HPDE6-E6E7 (cell line): ENCODE results near the gene TSEN15.
"Not testable (repeated sequence)": the region's sequence is repeated elsewhere in the genome, so short reads cannot be mapped to it uniquely, and the experiment has no call there.

Source experiments
- DNase-seq: peaks from one replicate; pipeline ENCODE4 v3.0.0; 2011; ENCODE audit warnings: missing footprints; ENCODE audit errors: extremely low spot score

The TSEN15 gene

DNA sequence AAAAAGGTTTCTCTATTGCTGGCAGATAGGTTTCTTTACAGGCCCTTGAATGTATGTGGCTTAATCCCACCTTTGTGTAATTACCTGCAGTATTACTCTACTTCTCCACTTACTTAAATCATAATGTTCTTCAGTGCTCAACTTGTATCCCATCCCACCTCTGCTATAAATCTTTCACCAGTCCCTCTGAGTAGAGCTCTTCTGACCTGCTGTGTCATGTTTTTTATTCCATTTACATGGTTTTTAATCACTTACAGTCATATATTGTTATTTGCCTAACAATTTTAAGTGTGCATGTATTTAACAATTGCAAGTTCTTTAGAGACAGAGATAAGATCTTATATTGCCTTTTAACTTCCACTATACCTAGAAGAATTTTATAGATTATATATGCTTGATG lies 2.4 kb downstream of the TSEN15 start:
- no peak for DNase-seq

DNA sequence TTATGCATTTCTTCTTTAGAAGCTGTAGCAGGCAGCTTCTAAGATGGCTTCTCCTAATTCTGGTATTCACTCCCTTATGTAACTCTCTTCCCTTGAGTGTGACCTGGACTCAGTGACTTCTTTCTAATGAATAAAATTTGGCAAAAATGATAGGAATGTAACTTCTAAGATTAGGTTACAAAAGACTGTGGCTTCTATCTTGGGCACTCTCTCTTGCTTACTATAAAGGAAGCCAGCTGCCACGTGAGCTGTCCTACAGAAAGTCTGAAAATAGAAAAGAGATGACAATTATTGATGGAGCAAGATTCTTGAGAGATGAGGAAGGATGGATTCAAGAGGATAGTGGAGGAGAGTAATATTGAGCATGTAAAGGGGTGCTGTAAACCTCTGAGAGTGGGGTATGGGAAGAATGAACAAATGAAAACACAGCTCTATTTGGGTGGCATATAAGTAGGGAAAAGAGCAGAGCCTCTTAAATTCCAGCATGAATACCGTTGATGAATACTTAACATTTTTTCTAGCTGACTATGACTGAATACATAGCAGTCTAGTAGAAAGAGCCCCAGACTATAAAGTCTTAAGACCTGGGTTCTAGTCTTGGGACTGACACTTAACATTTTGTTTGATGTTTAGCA lies 5.5 kb downstream of the TSEN15 start:
- DNase-seq, result no peak

DNA sequence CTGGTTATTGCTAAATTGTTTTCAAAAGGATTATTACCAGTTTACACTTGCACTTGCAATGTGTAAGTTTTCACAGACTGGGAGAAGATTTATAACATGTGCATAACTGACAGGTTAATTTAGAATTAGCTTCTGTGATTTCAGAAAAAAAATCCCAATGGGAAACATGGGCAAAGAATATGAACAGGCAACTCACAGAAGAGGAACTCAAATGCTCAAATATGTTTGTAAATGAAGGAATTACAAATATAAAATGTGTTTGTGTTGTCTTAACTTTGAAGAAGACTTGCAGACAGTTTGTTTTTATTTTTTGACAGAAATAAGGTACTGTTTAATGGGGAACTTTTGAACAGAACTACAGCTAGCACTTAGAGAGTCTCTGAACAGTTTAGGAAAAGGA lies 8.4 kb downstream of the TSEN15 start:
- no peak for DNase-seq

DNA sequence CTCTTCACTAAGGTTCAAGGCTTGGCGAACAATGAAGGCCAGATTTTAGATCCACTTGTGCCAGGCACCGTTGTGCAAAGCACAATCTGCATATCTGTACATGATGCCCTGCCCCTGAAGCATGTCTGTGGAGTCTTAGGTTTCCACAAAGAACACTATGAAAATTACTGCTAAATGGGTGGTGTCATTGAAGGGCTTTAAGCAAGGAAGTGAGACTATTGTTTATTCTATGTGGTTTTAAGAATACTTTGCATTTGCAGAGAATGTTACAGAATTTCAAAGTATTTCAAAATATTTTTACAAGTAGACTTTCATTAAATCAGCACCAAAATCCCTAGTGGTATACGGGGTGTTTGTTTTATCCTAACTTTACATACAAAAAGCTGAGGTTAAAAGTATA lies 8.8 kb downstream of the TSEN15 start:
- no peak for DNase-seq

DNA sequence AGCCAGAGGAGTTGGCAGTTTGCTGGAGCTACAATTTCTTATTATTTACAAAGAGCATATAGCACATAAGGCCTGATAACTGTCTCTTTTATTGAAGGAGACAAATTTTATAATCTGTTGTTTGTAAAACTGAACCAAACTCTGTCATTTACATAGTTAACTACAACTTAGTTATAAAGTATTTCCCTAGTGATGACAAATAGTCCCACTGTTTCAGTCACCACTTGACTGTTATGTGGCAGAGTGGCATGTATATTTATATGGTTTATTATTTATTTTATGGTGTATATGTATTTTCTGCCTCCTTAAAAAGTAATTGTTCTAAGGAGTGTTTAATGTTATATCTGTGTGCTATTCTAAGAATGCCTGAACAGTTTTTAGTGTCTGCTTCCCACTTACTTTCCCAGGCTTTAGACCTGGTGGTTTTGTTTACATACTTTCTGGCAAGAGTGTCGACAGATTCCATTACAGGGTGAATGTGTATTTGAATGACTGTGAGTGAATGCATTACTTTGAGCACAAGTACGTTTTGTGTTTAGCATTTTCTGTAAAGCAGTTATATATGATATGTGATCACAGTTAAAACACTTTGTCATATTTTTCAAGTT lies 10.0 kb downstream of the TSEN15 start:
- no peak for DNase-seq

DNA sequence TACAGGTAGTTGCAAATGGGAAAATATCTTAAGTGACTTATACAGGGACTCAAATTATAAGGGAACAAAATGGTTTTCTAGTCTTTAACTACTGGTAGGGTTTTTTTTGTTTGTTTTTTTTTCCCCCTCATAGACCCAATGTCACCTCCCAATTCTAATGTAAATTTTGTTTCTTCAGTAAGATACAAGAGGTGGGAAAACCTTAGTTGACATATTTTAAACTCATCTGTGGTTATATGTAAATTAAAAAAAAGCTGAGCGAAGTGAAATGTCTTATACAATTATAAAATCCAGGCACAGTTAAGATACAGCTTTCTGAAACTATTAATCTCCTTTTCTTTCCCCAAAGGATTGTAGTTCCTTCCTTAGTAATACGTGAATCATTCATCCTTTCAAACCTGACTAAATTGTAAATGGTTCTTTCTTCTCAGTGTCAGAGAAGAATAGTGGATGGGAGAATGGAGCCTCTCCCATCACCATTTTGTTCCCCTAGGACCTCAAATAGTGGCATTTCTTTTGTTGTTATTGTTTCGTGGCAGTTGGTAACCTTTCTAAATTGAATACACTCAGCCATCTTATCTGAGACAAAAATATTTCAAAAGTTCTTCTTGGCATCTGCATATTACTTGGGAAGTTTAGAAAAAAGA lies 11.2 kb downstream of the TSEN15 start:
- no peak for DNase-seq

DNA sequence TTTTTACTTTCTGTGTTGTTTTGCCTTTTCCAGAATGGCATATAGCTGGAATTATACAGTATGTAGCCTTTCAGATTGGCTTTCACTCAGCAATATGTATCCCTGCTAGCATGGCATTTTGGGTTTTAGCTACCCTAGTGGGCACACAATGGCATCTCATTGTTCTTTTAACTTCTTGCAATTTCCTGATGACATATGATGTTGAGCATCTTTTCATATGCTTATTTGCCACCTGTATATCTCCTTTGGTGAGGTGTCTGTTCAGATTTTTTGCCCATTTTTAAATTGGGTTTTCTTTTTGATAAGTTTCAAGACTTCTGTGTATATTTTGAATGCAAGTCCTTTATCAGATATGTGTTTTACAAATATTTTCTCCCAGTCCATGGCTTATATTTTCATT lies 14.0 kb downstream of the TSEN15 start:
- no peak for DNase-seq

DNA sequence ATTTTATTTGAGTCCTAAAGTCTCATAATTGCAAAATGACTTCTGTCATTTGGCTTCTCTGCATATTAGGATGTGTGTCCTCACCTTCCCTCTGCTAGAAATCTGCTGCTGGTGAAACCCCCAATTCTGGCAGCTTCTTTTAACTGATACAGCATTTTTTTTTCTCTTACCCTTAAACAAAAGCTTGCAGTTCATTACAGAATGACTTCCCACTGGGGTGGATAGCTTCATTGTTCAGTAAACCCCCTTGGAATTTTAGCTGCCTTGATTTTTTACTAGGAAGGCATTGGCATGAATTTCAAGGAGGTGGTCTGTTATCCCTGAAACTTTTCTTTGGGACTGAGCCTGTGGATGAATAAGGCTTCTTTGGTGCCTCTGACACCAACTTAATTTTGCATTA lies 16.8 kb downstream of the TSEN15 start:
- no peak for DNase-seq

DNA sequence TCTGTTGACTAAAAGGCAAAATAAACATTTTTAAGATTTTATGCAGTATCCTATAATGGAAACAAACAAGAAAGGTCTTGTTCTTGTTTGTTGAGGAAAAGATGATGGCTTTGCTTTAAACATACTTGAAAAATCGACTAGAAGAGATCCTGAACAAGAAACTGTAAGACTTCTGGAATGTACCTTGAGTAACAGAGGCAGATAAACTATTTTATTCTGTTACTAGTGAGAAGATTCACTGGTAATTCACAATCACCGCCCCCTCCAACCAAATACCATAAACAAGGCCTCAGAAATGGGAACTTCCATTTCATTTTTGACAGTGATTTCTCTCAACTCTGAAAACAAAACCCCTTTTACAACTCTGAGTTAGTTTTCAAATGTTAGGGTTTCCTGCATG lies 18.1 kb downstream of the TSEN15 start:
- DNase-seq, result no peak

DNA sequence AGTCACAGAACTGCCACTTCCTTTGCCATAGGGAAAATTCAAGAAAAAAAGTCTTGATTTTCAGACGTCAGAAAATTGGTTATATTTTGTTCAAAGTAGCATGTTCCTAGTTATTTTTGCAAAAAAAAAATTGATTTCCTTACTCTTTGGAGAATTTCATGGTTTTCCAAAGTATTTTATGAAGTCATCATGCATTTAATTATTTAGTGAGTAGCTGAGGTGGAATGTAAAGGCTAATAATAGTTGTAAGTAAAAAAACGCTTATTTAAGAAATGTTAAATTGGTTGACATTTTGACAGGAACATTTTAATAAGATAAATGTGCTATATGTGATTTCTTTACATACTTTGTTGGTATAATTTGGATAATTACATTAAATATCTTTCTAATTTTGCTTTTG lies 20.8 kb downstream of the TSEN15 start:
- no peak for DNase-seq

DNA sequence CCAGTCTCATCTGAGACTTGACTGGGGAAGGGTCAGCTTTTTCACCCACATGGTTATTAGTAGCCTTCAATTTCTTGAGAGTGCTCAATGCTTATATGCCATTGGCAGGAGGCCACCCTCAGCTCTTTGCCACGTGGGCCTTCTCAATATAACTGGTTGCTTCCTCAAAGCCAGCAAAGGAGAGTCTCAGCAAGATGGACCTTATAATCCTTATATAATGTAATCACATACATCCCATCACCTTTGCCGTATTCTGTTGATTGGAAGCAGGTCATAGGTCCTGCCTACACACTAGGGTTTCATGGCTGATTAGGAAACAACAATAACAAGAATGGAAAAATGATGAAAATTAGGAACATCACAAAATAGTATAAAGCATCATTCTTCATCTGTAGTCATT lies 22.9 kb downstream of the TSEN15 start:
- DNase-seq, result no peak

DNA sequence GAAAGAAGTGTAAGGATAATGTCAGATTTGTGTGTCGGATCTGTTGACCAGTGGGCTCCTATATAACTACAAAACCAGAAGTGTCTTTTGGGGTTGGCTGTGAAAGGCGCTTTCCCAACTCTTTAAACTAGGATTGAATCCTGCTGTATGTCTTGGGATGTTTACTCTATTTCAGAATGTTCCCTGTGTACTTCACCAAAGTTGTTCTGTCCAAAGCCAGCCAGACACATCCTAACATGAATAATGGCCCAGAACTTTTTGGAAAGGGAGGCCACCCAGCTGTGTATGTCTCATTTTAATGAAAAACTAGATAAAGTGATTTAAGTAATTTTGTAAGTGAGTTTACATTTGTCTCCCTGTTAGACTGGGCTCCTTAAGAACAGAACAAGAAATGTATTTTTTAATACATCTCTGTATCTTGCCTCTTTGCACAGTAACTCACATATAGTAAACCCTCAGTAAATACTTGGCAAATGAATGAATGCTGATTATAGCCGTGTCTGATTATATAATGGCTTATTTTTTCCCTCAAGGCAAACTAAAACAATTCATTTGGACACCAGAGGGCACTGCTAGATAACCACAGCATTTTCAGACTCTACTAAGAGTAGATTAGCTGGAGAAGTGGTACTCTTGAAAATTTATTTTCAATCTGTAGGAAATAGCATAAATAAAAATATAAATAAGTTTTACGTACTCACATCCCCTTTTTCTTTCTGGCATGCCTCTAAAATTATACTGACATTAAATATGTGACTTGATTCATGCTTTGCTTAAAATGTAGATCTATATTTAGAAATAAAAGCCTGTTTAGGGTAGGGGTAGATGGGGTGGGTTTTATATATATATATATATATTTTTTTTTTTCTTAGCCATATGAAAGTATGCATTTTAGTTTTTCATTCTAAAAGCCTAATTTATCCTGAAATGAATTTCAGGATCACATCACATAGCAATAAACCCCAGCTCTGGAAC lies 23.8 kb downstream of the TSEN15 start:
- peak; percentile 21 for DNase-seq

DNA sequence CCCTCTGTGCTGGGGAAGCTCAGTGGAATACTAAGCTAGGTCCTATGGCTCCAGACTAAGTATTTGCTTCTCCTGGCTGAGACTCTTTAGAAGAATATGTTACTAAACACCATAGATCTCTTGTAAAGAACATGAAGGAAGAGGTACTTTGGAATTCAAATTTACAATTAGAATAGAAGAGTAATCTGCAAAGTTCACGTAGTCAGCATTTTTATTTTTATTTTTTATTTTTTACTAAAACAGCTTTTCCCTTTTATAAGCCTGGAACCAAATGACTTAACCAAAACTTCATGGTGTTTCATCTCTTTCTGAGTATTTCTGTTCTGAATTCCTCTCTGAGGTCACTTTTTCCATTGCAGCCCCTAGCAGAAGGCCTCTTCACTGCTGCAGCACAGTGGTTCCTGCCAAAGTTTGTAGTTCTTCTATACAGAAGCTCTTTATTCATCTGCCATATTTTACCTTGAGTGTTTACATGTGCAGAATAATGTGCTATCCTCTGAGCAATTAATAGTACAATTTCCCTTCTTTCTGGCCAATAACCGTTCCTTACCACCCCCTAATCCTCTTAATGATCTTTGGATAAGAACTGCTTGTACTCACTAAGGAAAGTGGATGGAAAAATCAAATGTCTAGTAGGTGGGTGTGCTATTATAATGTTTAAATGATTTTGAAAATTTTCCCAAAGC lies 27.2 kb downstream of the TSEN15 start:
- DNase-seq, result no peak

DNA sequence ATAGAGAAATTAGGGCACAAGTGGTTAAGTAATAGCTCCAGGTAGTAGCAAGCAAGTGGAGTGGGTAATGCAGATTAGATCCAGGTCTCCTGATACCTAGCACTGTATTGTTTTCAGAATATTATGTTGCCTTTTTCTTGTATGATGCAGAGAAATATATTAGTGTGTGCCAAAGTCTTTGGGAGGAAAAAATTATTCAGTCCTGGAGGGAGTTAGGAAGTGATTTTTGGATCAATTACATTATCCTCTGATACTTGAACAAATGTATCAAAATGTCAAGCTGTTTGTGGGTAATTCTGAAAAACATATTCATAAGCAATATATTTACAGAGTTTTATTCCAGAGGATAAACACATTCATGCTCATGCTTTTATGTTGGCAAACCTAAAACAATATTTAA lies 28.8 kb downstream of the TSEN15 start:
- DNase-seq, result no peak

DNA sequence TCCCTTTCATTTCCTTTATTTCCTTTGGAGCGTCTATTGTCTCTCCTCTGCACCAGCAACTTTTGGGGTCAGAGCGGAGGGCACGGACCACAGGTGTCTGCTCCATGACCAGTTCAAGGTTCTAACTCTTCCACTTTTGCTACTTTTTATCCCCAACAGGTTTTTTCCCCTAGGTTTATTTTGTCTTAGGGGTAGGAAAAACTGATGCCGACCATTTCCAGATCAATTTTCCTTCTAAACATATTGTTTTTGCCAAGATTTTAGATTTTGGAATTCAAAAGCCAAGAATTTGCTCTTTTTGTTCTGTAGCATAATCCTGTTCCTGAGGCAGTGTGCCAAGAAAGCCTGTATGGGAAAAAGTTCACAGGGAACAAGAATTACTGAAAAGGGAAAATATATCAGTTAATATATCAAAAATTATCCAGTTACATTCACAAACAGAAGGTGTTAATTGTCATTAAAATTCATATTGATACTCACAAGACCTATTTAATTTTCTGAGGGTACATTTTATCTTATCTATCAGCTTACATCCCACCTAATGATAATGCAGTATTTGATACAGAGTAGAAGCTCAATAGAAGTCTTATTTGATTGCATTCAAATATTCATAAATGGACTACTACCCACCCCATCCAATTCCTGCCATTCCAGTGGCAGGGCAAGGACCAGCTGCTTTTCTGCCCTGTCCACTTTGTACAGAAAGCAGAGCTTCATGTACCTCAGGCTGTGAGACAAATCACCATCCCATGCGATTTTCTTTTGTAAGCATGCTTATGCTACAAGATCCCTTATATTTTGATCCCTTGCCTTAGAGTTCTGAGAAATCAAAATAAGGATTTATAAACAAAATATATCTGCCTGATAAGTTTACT lies 31.2 kb downstream of the TSEN15 start:
- DNase-seq, result no peak

DNA sequence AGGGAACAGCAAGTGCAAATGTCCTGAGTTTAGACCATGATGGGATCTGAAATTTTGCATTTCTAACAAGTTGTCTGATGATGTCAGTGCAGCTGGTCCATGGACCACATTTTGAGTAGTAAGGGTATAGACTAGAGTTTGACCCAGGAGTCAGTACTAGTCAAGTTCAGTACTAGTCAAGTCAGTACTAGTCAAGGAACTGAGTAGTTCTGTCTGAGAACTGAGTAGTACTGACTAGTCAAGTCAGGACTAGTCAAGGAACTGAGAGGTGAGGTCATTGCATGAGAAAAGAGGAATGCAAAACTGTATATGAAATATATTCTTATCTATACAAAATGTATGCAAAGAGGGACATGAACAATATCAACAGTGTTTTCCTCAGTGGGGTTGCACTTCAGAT lies 34.1 kb downstream of the TSEN15 start:
- no peak for DNase-seq

DNA sequence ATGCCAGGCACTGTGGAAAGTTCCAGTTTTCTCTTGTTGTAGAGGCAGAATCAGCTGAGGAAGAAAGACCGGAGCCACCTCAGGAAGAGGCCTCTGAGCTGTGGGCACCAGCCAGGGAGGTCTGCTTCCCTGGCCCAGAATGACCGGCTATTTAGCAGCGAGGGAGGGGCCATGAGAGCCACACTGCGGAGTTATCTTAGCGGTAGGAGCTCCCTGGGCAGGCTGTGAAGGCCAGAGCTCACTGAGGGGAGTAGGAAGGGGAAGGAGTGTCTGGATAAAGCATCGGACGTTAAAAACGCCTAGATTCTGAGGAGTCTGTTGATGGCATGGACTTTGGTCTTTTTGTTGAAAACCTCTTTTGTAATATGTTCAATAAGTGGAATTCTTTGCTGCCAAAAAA lies 36.5 kb downstream of the TSEN15 start:
- DNase-seq, result no peak

DNA sequence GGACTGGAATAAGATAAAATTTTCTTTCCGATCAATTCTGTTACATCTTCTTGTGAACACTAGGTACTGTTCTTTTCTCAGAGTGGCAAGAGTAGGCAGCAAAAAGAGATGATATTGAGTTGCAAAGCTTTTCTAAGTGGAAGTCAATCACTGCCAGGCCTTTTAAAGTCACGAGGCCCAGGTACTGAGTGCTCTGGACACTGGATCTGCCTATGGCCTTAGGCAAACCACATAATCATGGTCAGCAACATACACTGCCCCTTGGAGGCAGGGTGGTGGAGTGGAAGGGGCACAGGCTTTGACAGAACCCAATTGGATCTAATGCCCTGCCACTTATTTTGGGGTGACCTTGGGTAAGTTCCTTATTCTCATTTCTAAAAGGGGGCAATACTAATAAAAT lies 41.5 kb downstream of the TSEN15 start:
- no peak for DNase-seq

DNA sequence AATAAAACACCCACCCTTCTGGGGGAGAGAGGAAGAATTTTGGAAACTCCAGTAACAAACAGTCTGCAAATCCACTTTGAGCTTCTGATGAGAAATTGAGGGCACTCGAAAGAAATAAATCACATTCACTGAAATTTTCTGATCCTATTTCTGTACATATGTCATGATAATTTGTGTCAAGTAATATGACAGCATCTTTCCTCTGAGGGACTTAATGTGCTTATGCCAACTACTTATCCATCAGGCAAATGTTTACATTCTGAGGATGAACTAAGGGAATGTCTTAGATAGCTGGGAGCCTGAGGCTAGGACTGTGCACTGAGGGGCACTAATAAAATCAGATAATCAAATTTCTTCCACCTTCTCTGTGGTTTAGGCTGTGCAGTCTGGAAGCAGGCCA lies 44.5 kb downstream of the TSEN15 start:
- DNase-seq, result no peak

DNA sequence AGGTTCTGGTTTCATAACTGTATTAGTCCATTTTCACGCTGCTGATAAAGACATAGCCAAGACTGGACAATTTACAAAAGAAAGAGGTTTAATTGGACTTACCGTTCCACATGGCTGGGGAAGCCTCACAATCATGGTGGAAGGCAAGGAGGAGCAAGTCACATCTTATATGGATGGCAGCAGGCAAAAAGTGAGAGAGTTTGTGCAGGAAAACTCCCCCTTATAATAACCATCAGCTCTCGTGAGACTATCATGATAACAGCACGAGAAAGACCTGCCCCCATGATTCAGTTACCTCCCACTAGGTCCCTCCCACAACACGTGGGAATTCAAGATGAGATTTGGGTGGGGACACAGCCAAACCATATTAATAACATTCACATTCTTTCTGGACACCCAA lies 45.0 kb downstream of the TSEN15 start:
- not testable (repeated sequence) for DNase-seq

DNA sequence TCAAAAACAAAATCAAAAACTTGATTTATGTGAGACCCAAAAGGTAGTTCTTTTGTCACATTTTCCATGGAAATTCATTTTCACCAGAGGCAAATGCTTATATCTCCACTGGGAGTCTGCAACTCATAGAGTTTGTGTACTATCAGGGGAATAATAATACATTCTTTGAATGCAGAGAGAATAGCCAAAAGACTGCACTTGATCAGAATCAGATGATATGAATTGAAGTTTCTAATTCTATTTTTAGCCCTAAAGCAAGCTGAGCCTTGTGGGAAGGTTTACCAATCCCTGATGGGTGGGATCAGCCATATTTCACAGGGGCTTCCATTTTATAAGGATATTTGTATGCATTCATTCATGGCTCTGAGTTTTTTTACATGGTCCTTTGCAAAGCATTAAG lies 49.6 kb downstream of the TSEN15 start:
- DNase-seq, result no peak
